ENCODE results near the gene NUDT1.

Gene NUDT1

GRCh38 chr7:2242541-2243429, 759 bp downstream of the NUDT1 start:
- H3K4me3 ChIP-seq (ENCODE audit: low read depth, low read length), result peak overlapping the region; percentile 99
- peaks cover 23 to 26% of the 10 kb centered on the region in 2 experiments; a peak in 2 of 3 replicates for H3K36me3 ChIP-seq (ENCODE audit: control insufficient read depth in 2 of 2, insufficient read depth in 1 of 2, low read length in 2 of 2)
- TF ChIP-seq ZNF704 (tag by site-specific recombination; IDR thresholded peaks at IDR 0.05), result no peak
- 0 out of 2 replicates have a peak, but pooled peaks have one; percentile 42 for TF ChIP-seq ZBTB48 (tag by site-specific recombination; IDR thresholded peaks at IDR 0.05)
- no peak for TF ChIP-seq ZNF600 (tag by site-specific recombination; IDR thresholded peaks at IDR 0.05)
- TF ChIP-seq SP3 (tag by site-specific recombination; IDR thresholded peaks at IDR 0.05), result 0 out of 2 replicates have a peak, but pooled peaks have one; percentile 11
- TF ChIP-seq ZNF10 (tag by site-specific recombination; IDR thresholded peaks at IDR 0.05), result peak; percentile 92
- peak; percentile 86 for TF ChIP-seq ZNF335 (tag by site-specific recombination; conservative IDR thresholded peaks at IDR 0.05)
- TF ChIP-seq PRDM10 (tag by site-specific recombination; IDR thresholded peaks at IDR 0.05), result 0 out of 2 replicates have a peak, but pooled peaks have one; percentile 9
- TF ChIP-seq ZNF621 (tag by site-specific recombination; IDR thresholded peaks at IDR 0.05), result no peak
- TF ChIP-seq KLF9 (tag by site-specific recombination; IDR thresholded peaks at IDR 0.05; ENCODE audit: low read depth), result peak; percentile 50
- no peak for TF ChIP-seq ZNF146 (tag by site-specific recombination; IDR thresholded peaks at IDR 0.05)
- TF ChIP-seq ZBTB20 (tag by site-specific recombination; IDR thresholded peaks at IDR 0.05), result 0 out of 2 replicates have a peak, but pooled peaks have one; percentile 50
- no peak for TF ChIP-seq ZNF155 (tag by site-specific recombination; IDR thresholded peaks at IDR 0.05)
- POLR2A ChIA-PET, result interaction anchor here (0.8 to 3.3 kb wide), 6 partner anchors 10 to 145 kb away, joined by 3 to 25 read pairs (median 6); partner anchors contain the start of gene MAD1L1
- peaks cover 8% of the 10 kb centered on the region; the same call in 1 of the 2 replicates for H3K4me1 ChIP-seq (ENCODE audit: control insufficient read depth, insufficient read depth, low read length)
- H3K27ac ChIP-seq (ENCODE audit: extremely low read depth, low read depth, low read length), result peak overlapping the region; percentile 77; the same call in 1 of the 2 replicates
- CTCF ChIA-PET, result interaction anchor here (0.7 to 2.6 kb wide), 2 partner anchors 11 to 105 kb away, joined by 3 to 7 read pairs; partner anchors contain the start of gene MAD1L1
- H3K9me3 ChIP-seq (ENCODE audit: control insufficient read depth, insufficient read depth, low read depth, low read length), result no peaks in the 10 kb centered on the region

- Histone ChIP-seq H3K4me3 (ENCODE audit: low read depth, low read length) (no peak overlapping the region), H3K4me1 (ENCODE audit: control insufficient read depth, insufficient read depth, low read length) (peaks cover 8% of the 10 kb centered on the region; the same call in 1 of the 2 replicates), H3K9me3 (ENCODE audit: control insufficient read depth, insufficient read depth, low read depth, low read length) (no peaks in the 10 kb centered on the region), H3K27ac (ENCODE audit: extremely low read depth, low read depth, low read length) (no peak overlapping the region), H3K36me3 (ENCODE audit: control insufficient read depth in 2 of 2, insufficient read depth in 1 of 2, low read length in 2 of 2) (peaks cover 16 to 20% of the 10 kb centered on the region in 2 experiments; a peak in 2 of 3 replicates)
- no peak for TF ChIP-seq ZNF221 (tag by site-specific recombination; IDR thresholded peaks at IDR 0.05; ENCODE audit: borderline replicate concordance)
- TF ChIP-seq KLF1 (tag by site-specific recombination; IDR thresholded peaks at IDR 0.05), result peak; percentile 31
- no peak for TF ChIP-seq ZNF140 (tag by site-specific recombination; IDR thresholded peaks at IDR 0.05)
- ChIA-PET POLR2A (no interaction called here), CTCF (no interaction called here)
Measured at GRCh38 chr7:2243458-2243857, 1.4 kb downstream of the NUDT1 start.

All from HEK293 (cell line).